Lower leg skin (tissue), 4 donors: ENCODE measurements around the gene PTPA. TPM values are rescaled to one million over a fixed set of nuclear protein-coding genes. Genes with fewer than 3 reads are reported as not detected.

Experiments used
- DNase-seq, 2 donors: peaks; one replicate each; pipeline ENCODE4 v3.0.0-alpha.2; 2019; ENCODE audit warnings: low spot score in 2 of 2
- H3K4me3 ChIP-seq: fragments of 200-600 bp; sonication (generic); 2 replicates; pipeline ENCODE4 v1.5.1; 2017; ENCODE audit warnings: mild to moderate bottlenecking, low read depth; ENCODE audit not compliant: poor library complexity, severe bottlenecking
- CTCF ChIP-seq, 3 donors: fragments of 450-650 bp; IDR thresholded peaks; one replicate each; pipeline ENCODE4 v1.5.1; 2016; ENCODE audit warnings: antibody characterized with exemption in 3 of 3, mild to moderate bottlenecking in 3 of 3, moderate library complexity in 2 of 3
- POLR2A ChIP-seq, 2 donors: fragments of 450-650 bp; IDR thresholded peaks; one replicate each; pipeline ENCODE4 v1.6.1; 2016 to 2017; ENCODE audit warnings: antibody characterized with exemption in 2 of 2, mild to moderate bottlenecking in 1 of 2, moderate library complexity in 1 of 2
- WGBS, 2 donors: methylation state at CpG; one replicate each; pipeline ENCODE4 v1.1.5; 2018; 5-methylcytosine and 5-hydroxymethylcytosine counted together
- intact Hi-C: fragments of 100-400 bp; cut with DNase I; formaldehyde crosslinking; loops from one replicate; pipeline ENCODE4 v1.15.0; 2023; ENCODE audit warnings: low total_unique reads
- total RNA-seq, 4 donors: library from RNA; depleted of rRNA; stranded (reverse); fragments of >200 nt; gene quantifications; one replicate each; pipeline ENCODE4 v1.1.0, GENCODE V29; 2016

The PTPA gene
- total RNA-seq, 4 donors from 2014 or later = 62.9 to 104 (median 73.8) TPM

DNA sequence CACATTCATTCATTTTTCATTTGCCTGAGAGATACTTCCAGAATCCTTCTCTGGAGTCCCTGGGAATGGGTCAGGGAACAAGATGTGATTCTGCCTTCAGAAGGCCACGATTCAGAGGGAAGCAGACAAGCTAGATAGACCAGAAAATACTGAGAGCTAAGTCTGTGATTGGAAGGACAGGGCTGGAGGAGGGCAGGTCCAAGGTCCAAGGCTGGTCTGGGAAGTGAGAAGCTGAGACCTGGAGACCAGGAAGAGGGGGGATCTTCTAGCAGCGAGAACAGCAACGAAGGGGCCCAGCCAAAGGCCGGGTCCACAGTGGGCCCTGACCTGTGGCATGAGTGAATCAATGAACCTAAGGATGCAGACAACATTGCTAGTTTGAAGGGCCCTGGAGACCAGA lies 70.9 kb downstream of the PTPA start:
- no peak for TF ChIP-seq CTCF (IDR thresholded peaks at IDR 0.05)
- TF ChIP-seq POLR2A (IDR thresholded peaks at IDR 0.05) = no peak
- intact Hi-C loops = no loop called here
- WGBS, 2 donors = 87 to 89% methylated on average over 4 of the region's 4 CpGs
- no peak overlapping the region for H3K4me3 ChIP-seq
- DNase-seq = no peak

DNA sequence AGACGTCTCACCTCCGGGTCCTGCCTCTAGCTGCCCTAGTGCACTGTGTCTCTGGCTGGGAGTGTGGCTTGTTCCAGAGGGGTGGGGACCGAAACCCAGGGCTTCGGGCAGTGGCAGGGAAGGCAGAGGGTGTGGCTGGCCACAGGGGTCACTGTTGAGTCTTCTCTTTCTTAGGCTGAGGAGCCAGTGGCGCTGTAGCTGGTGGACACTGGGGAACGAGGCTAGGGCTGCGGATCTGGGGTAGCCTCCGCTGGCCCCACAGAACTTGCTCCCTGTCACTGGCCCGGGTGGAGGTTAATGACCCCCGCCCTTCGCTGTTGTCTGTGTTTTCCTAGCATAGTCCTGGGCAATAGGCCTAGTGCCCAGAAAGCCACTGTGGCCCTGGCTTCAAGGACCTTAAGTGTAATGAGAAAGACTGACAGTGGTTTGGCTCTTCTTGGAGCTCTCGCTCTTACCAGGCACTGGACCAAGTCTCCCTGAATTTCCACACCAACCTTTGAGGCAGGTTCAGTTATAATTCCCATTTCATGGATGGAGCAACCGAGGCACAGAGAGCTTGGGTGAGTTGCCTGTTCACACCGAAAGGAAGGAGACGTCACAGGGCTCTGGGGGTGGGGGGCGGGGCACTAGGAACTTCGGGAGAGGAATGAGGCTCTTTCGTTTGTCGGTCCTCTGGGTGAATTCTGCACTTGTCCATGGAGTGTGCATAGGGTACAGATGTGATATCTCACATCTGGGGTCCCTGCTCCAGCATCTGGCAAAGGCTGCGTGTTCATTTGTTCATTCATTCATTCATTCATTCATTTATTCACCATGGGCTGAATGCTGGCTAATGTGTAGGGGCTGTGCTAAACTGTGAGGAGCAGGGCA lies 71.6 kb downstream of the PTPA start:
- intact Hi-C loops = no loop called here
- H3K4me3 ChIP-seq = no peak overlapping the region
- WGBS, 2 donors = 73 to 79% methylated on average over 17 to 20 of the region's 20 CpGs
- no peak for TF ChIP-seq POLR2A (IDR thresholded peaks at IDR 0.05)
- no peak for TF ChIP-seq CTCF (IDR thresholded peaks at IDR 0.05)
- DNase-seq = no peak

- DNase-seq = no peak
- intact Hi-C loops = no loop called here
- 70 to 77% methylated on average over 6 of the region's 6 CpGs for WGBS, 2 donors
- H3K4me3 ChIP-seq = no peak overlapping the region
- TF ChIP-seq POLR2A (IDR thresholded peaks at IDR 0.05) (no peak), CTCF (IDR thresholded peaks at IDR 0.05) (no peak)
Observed at GRCh38 chr9:129183495-129184218, 72.4 kb downstream of the PTPA start.

- no peak overlapping the region for H3K4me3 ChIP-seq
- TF ChIP-seq CTCF (IDR thresholded peaks at IDR 0.05) (no peak), POLR2A (IDR thresholded peaks at IDR 0.05) (no peak)
- no peak for DNase-seq
- 83 to 92% methylated on average over 7 of the region's 7 CpGs for WGBS, 2 donors
- intact Hi-C loops = no loop called here
Observed at GRCh38 chr9:129184219-129184524, 73.0 kb downstream of the PTPA start.

- TF ChIP-seq CTCF (IDR thresholded peaks at IDR 0.05) (no peak), POLR2A (IDR thresholded peaks at IDR 0.05) (no peak)
- 67 to 76% methylated on average over 9 of the region's 9 CpGs for WGBS, 2 donors
- no peak for DNase-seq
- intact Hi-C loops = no loop called here
- no peak overlapping the region for H3K4me3 ChIP-seq
Observed at GRCh38 chr9:129184596-129185122, 73.4 kb downstream of the PTPA start.
